Left ventricle myocardium inferior (tissue), 1 donor: ENCODE results near the gene KHDC3L. TPM values are rescaled to one million over a fixed set of nuclear protein-coding genes. Genes with fewer than 3 reads are reported as not detected.

Experiments
- DNase-seq: peaks from one replicate; pipeline ENCODE4 v3.0.0-alpha.2; 2020
- H3K27ac ChIP-seq: fragments of 200-600 bp; replicated peaks from 2 replicates; pipeline ENCODE4 v1.8.0; 2021
- H3K27me3 ChIP-seq: fragments of 200-600 bp; 2 replicates; pipeline ENCODE4 v1.8.0; 2021; ENCODE audit warnings: low read depth
- H3K36me3 ChIP-seq: fragments of 200-600 bp; 2 replicates; pipeline ENCODE4 v1.8.0; 2021
- H3K4me1 ChIP-seq: fragments of 200-600 bp; 2 replicates; pipeline ENCODE4 v1.8.0; 2021
- H3K4me3 ChIP-seq: fragments of 200-600 bp; 2 replicates; pipeline ENCODE4 v1.8.0; 2021; ENCODE audit warnings: mild to moderate bottlenecking, moderate library complexity
- H3K9me3 ChIP-seq: fragments of 200-600 bp; replicated peaks from 2 replicates; pipeline ENCODE4 v1.8.0; 2021
- intact Hi-C: fragments of 100-400 bp; cut with micrococcal nuclease; formaldehyde crosslinking; loops from one replicate; pipeline ENCODE4 v1.11.0; 2022
- long read RNA-seq: library from polyadenylated mRNA; unstranded; transcript quantifications from one replicate; pipeline ENCODE4 v2.0.0, GENCODE V29; 2021
- total RNA-seq: library from RNA; stranded (reverse); fragmentation: NEBNext Ultra II Directional; extraction: Animal tissue kit (Norgen Biotek cat#: 25700); gene quantifications from one replicate; pipeline ENCODE4 v1.2.1, GENCODE V29; 2021
- TF ChIP-seq, protein P1 (sequence below): fragments of 200-600 bp; IDR thresholded peaks from 2 replicates; pipeline ENCODE4 v1.8.0; 2021; ENCODE audit warnings: antibody characterized with exemption, mild to moderate bottlenecking, borderline replicate concordance
- donor health status: DM: no; HTN: yes; CAD: no; lungs with severe emphysema.

KHDC3L gene, protein sequence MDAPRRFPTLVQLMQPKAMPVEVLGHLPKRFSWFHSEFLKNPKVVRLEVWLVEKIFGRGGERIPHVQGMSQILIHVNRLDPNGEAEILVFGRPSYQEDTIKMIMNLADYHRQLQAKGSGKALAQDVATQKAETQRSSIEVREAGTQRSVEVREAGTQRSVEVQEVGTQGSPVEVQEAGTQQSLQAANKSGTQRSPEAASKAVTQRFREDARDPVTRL
- not detected for total RNA-seq
- long read RNA-seq, result 0 reads

DNA sequence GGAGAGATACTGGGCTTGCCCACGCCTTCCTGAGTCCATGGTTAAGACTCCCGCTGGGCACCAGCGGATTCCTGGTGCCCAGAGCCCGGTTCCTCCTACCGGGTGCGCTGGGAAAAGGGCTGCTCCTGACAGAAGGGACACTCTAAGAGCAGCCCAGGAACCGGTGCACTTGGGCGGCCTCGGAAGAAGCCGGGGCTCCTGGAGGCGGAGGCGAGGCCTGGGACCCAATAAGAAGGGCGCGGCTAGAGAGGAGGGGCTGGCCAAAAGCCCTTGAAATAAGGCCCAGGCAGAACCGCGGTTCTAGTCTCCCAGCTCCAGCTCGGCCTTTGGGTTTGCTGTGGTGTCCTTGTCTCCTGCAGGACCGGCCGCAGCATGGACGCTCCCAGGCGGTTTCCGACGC is at the start of gene KHDC3L:
Gene KHDC3L, plus strand, starts transcription at position 301 of the 400 bp plus-strand sequence. Its CDS starts 72 bp downstream, at position 373.
- H3K9me3 ChIP-seq, result no peaks in the 10 kb centered on the region
- intact Hi-C loops, result no loop called here
- DNase-seq, result no peak
- no peak within 1 kb of the TSS for H3K4me3 ChIP-seq
- TF ChIP-seq, protein P1, sequence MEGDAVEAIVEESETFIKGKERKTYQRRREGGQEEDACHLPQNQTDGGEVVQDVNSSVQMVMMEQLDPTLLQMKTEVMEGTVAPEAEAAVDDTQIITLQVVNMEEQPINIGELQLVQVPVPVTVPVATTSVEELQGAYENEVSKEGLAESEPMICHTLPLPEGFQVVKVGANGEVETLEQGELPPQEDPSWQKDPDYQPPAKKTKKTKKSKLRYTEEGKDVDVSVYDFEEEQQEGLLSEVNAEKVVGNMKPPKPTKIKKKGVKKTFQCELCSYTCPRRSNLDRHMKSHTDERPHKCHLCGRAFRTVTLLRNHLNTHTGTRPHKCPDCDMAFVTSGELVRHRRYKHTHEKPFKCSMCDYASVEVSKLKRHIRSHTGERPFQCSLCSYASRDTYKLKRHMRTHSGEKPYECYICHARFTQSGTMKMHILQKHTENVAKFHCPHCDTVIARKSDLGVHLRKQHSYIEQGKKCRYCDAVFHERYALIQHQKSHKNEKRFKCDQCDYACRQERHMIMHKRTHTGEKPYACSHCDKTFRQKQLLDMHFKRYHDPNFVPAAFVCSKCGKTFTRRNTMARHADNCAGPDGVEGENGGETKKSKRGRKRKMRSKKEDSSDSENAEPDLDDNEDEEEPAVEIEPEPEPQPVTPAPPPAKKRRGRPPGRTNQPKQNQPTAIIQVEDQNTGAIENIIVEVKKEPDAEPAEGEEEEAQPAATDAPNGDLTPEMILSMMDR, result no peak
- no peaks in the 10 kb centered on the region for H3K36me3 ChIP-seq
- H3K4me1 ChIP-seq, result no peaks in the 10 kb centered on the region
- no peak within 1 kb of the TSS for H3K27ac ChIP-seq
- peaks cover 11% of the 10 kb centered on the region for H3K27me3 ChIP-seq

DNA sequence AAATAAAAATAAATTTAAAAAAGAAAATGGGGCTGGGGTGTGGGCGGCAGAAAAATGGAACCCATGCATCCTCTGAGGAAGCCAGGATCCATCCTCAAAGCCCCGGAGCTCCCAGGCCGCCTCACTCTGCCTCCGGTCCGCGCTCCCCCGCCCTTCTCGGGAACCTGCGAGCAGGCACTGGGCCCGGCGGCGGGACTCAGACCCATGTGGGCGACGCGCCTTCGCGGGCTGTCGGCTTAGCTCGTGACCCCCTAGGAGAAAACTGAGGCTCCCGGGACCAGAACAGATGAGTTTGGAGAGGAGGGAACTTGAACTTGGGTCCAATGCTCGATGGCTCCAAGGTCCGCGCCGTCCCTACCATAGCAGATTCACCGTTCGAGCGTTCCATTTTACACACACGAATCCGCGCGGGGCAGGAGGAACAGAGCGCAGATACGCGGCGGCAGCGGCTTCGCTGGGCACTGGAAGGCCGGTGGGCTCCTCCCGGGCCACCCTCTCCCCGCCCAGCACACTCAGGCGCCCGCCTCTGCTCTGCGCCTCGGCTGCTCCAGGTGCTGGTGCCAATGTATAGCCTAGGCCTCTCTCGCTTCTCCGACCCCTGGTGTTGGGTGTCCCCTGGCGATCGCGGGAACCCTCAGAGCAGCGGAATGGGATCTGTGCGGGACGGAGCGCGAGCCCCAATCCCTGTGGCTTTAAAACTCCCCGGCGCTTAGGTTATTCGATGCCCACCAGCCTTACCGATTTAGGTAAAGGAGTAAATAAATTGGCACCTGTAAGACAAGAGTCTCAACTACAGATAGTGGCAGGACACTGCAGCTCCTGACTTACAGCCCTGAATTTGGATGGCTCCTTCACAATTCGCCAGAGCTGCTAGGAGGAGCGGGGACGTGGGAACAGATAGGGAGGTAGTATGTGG is 47.6 kb upstream of the KHDC3L start:
- Histone ChIP-seq H3K4me3 (peak overlapping the region; percentile 27), H3K36me3 (no peaks in the 10 kb centered on the region), H3K27me3 (peaks cover 71% of the 10 kb centered on the region), H3K27ac (no peak overlapping the region), H3K4me1 (peaks cover 8% of the 10 kb centered on the region), H3K9me3 (peaks cover 30% of the 10 kb centered on the region)
- intact Hi-C loops, result no loop called here
- TF ChIP-seq, protein P1, result no peak
- no peak for DNase-seq

DNA sequence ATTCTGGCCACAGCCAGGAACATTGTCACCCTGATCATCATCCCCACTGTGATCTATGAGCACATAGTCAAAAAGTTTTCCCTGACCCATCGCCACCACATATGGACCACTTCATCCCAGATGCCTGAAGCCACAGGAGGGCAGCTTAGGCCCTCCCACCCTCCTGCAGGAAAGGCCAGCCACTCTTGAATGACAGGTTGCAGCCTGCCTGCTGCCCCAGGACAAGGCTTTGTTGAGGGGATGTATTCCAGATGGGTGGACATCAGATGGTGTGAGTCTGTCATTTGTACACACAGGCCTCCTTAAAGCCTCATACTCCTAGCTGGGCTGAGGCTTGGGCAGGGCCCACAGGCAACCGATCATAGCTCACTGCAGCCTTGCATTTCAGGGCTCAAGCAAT is 39.1 kb upstream of the KHDC3L start:
- Histone ChIP-seq H3K27ac (no peak overlapping the region), H3K36me3 (no peaks in the 10 kb centered on the region), H3K4me1 (no peaks in the 10 kb centered on the region), H3K27me3 (peaks cover 30% of the 10 kb centered on the region), H3K4me3 (no peak overlapping the region), H3K9me3 (peaks cover 20% of the 10 kb centered on the region)
- intact Hi-C loops, result no loop called here
- no peak for DNase-seq
- TF ChIP-seq, protein P1, result no peak

DNA sequence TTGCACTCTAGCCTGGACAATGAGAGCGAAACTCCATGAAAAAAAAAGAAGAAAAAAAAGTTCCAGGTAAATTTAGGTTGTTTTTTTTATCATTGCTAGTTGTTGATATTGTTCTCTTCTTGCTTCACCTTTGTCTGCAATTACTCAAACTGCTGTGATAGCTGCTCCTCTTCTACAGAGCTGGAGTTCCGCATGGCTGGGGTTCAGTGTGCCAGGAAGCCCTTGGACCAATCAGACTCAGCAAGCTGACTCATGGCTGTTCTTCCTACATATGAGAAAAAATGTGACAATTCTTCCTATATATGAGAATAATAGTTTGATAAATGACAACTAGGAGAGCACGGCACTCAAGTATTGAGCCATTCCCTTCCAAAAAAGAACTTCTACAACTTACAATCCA is 36.8 kb upstream of the KHDC3L start:
- intact Hi-C loops, result no loop called here
- Histone ChIP-seq H3K27me3 (peaks cover 52% of the 10 kb centered on the region), H3K4me3 (no peak overlapping the region), H3K27ac (no peak overlapping the region), H3K4me1 (no peaks in the 10 kb centered on the region), H3K36me3 (no peaks in the 10 kb centered on the region), H3K9me3 (no peaks in the 10 kb centered on the region)
- TF ChIP-seq, protein P1, result no peak
- DNase-seq, result no peak

DNA sequence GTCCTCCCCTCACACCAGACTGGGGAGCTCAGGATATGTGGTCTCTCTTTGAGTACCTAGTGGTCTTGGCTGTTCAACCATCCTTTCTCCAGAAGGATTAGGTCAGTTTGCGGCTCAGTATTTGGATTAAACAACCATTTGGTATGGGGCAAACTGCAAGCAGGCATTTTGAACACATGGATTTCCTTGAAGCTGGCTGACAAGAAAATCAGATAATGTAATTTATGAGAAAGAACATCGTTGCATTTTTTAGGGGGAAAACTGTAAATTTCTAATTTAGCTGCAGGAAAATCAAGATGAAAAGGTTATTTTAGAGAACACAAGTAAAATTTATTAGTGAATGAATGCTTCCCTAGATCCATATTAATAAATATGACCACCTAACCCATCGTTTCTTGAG is 33.7 kb upstream of the KHDC3L start:
- Histone ChIP-seq H3K36me3 (no peaks in the 10 kb centered on the region), H3K9me3 (no peaks in the 10 kb centered on the region), H3K4me3 (no peak overlapping the region), H3K27ac (no peak overlapping the region), H3K27me3 (peaks cover 62% of the 10 kb centered on the region), H3K4me1 (no peaks in the 10 kb centered on the region)
- DNase-seq, result no peak
- TF ChIP-seq, protein P1, result no peak
- intact Hi-C loops, result no loop called here
